ENCODE measurements around the gene ADD3. TPM values are rescaled to one million over a fixed set of nuclear protein-coding genes. Genes with fewer than 3 reads are reported as not detected.

The ADD3 gene
- total and polyA plus RNA-seq, 10 of the 15 experiments (the other 5 are each of a cell fraction or from before 2014, with no cell fraction given) = 27.3 to 129 (median 67.8) TPM

DNA sequence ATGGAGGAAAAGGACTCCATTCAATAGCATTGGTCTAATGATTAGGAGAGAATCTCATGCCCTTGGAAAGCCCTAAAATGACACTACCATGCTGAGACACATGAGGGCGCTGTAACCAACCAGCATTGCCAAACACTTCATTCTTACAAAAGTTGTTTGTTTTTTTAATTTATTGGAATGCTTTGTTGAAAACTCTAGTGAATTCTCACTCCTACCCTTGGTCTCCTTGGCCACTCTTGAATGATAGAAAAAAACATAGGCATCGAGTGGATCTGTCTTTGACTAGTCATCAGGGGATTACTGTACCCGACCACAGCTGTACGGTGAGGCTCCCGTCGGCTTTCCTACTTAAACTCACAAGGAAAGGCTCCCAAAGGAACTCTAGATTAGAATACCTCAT is 29.3 kb upstream of the ADD3 start (continued):
- TF ChIP-seq, protein P1, sequence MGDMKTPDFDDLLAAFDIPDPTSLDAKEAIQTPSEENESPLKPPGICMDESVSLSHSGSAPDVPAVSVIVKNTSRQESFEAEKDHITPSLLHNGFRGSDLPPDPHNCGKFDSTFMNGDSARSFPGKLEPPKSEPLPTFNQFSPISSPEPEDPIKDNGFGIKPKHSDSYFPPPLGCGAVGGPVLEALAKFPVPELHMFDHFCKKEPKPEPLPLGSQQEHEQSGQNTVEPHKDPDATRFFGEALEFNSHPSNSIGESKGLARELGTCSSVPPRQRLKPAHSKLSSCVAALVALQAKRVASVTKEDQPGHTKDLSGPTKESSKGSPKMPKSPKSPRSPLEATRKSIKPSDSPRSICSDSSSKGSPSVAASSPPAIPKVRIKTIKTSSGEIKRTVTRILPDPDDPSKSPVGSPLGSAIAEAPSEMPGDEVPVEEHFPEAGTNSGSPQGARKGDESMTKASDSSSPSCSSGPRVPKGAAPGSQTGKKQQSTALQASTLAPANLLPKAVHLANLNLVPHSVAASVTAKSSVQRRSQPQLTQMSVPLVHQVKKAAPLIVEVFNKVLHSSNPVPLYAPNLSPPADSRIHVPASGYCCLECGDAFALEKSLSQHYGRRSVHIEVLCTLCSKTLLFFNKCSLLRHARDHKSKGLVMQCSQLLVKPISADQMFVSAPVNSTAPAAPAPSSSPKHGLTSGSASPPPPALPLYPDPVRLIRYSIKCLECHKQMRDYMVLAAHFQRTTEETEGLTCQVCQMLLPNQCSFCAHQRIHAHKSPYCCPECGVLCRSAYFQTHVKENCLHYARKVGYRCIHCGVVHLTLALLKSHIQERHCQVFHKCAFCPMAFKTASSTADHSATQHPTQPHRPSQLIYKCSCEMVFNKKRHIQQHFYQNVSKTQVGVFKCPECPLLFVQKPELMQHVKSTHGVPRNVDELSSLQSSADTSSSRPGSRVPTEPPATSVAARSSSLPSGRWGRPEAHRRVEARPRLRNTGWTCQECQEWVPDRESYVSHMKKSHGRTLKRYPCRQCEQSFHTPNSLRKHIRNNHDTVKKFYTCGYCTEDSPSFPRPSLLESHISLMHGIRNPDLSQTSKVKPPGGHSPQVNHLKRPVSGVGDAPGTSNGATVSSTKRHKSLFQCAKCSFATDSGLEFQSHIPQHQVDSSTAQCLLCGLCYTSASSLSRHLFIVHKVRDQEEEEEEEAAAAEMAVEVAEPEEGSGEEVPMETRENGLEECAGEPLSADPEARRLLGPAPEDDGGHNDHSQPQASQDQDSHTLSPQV (IDR thresholded peaks at IDR 0.05) = 0 out of 2 replicates have a peak, but pooled peaks have one; percentile 22
- TF ChIP-seq RAD21 (IDR thresholded peaks at IDR 0.05; ENCODE audit: insufficient read depth, low read depth, low read length) (peak; percentile 82), CREB1 (IDR thresholded peaks at IDR 0.05; ENCODE audit: low read depth) (no peak)
- TF ChIP-seq, protein P2, sequence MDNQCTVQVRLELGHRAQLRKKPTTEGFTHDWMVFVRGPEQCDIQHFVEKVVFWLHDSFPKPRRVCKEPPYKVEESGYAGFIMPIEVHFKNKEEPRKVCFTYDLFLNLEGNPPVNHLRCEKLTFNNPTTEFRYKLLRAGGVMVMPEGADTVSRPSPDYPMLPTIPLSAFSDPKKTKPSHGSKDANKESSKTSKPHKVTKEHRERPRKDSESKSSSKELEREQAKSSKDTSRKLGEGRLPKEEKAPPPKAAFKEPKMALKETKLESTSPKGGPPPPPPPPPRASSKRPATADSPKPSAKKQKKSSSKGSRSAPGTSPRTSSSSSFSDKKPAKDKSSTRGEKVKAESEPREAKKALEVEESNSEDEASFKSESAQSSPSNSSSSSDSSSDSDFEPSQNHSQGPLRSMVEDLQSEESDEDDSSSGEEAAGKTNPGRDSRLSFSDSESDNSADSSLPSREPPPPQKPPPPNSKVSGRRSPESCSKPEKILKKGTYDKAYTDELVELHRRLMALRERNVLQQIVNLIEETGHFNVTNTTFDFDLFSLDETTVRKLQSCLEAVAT (IDR thresholded peaks at IDR 0.05) = peak; percentile 46; the same call in 1 of the 2 replicates

DNA sequence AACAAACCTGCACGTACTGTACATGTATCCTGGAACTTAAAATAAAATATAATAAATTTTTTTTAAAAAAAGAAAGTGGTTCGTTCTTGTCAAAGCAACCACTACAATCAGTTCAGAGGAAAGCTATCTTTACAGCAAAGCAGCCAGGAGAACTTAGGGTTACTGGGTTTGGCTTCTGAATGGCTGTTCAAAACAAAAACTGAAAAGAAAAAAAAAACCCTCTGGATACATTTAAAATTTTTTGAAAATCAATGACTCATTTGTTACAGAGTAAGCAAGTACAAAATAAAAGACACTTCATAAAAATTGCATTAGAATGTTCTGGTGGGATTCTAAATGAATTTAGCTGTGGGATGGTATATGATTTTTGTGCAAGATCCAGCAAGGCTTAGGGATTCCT is 28.6 kb upstream of the ADD3 start:
- ChIA-PET CTCF (interaction anchor here (0.6 to 7.6 kb wide), 26 partner anchors 10 to 304 kb away, joined by 3 to 97 read pairs (median 6); partner anchors contain the start of gene ADD3), RAD21 (ENCODE audit: unreplicated experiment) (interaction anchor here (0.6 to 4.9 kb wide), 18 partner anchors 9 to 164 kb away, joined by 3 to 48 read pairs (median 5); no protein-coding TSS in a partner anchor), POLR2A (no interaction called here), SMC1A (ENCODE audit: uncharacterized antibody, unreplicated experiment) (interaction anchor here (0.7 to 7.8 kb wide), 25 partner anchors 9 to 300 kb away, joined by 3 to 47 read pairs (median 6); partner anchors contain the start of gene ADD3)
- FAIRE-seq (no peak), ATAC-seq (no peak), DNase-seq (ENCODE audit: low read depth, low spot score) (no peak)
- Histone ChIP-seq H3K4me3 (no peak overlapping the region), H3K9ac (ENCODE audit: control insufficient read depth, insufficient read depth, low read length) (no peak overlapping the region), H4K20me1 (ENCODE audit: control insufficient read depth, insufficient read depth) (no peaks in the 10 kb centered on the region), H3K27ac (ENCODE audit: control insufficient read depth, insufficient read depth) (no peak overlapping the region), H3K4me2 (ENCODE audit: control insufficient read depth, insufficient read depth) (no peak overlapping the region), H3K79me2 (ENCODE audit: control insufficient read depth, insufficient read depth, low read length) (no peaks in the 10 kb centered on the region), H3K4me1 (ENCODE audit: control insufficient read depth, insufficient read depth, low read length) (no peaks in the 10 kb centered on the region), H3K27me3 (replicated peaks in 1 of 2; ENCODE audit: control insufficient read depth in 2 of 2, insufficient read depth in 2 of 2, low read length in 1 of 2) (peaks cover 0 to 2% of the 10 kb centered on the region in 2 experiments; a peak in 1 of 4 replicates), H3K9me3 (replicated peaks; ENCODE audit: control insufficient read depth, insufficient read depth, low read length) (no peaks in the 10 kb centered on the region; the same call in 2 of the 3 replicates), H3K36me3 (ENCODE audit: control insufficient read depth in 2 of 2, insufficient read depth in 2 of 2, low read length in 1 of 2) (no peaks in the 10 kb centered on the region), H2AFZ (ENCODE audit: control insufficient read depth, low read depth, low read length) (no peak overlapping the region)
- no TSS peak for BruUV-seq (replicated peaks)
- TF ChIP-seq CEBPB (IDR thresholded peaks at IDR 0.05; ENCODE audit: borderline replicate concordance in 1 of 2, low read depth in 2 of 2, low read length in 2 of 2) (no peak), CBFB (IDR thresholded peaks at IDR 0.05; ENCODE audit: low read depth) (no peak), STAT1 (conservative IDR thresholded peaks at IDR 0.05) (no peak), TCF3 (IDR thresholded peaks at IDR 0.05; ENCODE audit: borderline replicate concordance, insufficient read depth, low read depth, low read length) (no peak), YY1 (IDR thresholded peaks at IDR 0.05; ENCODE audit: low read depth, low read length) (no peak)
- TF ChIP-seq, protein P3, sequence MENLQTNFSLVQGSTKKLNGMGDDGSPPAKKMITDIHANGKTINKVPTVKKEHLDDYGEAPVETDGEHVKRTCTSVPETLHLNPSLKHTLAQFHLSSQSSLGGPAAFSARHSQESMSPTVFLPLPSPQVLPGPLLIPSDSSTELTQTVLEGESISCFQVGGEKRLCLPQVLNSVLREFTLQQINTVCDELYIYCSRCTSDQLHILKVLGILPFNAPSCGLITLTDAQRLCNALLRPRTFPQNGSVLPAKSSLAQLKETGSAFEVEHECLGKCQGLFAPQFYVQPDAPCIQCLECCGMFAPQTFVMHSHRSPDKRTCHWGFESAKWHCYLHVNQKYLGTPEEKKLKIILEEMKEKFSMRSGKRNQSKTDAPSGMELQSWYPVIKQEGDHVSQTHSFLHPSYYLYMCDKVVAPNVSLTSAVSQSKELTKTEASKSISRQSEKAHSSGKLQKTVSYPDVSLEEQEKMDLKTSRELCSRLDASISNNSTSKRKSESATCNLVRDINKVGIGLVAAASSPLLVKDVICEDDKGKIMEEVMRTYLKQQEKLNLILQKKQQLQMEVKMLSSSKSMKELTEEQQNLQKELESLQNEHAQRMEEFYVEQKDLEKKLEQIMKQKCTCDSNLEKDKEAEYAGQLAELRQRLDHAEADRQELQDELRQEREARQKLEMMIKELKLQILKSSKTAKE (IDR thresholded peaks at IDR 0.05; ENCODE audit: low read depth, poor library complexity, severe bottlenecking) = no peak
- intact Hi-C loops (cut with micrococcal nuclease; ENCODE audit: unreplicated experiment) = loop anchor here (2.0 to 5.0 kb wide), 2 partner anchors 33 to 158 kb away; no protein-coding TSS in a partner anchor
- in situ Hi-C loops (cut with MboI) = no loop called here
- WGBS (ENCODE audit: insufficient coverage, insufficient replicate concordance, low lambda C conversion rate, missing lambda C conversion rate) = 58% methylated on average over 2 of the region's 2 CpGs

Measured in GM12878 (cell line).